OCI-LY3 (cell line): ENCODE measurements around the gene KCNMB1.

ENCODE experiments used
- EZH2phosphoT487 ChIP-seq: fragments of 200-600 bp; shearing (Covaris generic); IDR thresholded peaks from 2 replicates; pipeline ENCODE4 v1.6.1; 2018; ENCODE audit warnings: antibody characterized with exemption, mixed run types, low read depth
- TF ChIP-seq, protein P1 (sequence below): fragments of 200-600, 300-600 bp; sonication (generic); IDR thresholded peaks from 2 replicates; pipeline ENCODE4 v1.5.1; 2014; ENCODE audit warnings: antibody characterized with exemption, low read length, low read depth

DNA sequence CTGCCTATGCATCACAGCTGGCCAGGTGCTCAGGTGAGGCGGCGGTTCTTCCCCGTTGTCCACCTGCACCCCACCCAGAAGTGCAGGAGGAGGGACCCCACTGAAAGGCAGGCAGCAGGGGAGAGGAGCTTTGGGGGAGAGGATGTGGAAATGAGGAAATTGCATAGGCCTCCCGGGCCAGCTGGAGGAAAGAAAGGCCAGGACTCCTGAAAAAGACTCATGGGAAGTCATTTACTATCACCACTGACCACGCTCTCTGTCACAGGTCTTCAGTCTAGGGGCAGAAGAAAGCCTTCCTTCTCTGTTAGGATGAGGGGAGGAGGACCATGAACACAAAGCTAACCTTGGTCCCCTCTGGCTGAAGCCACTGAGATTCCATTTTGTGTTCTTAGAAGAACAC is 28.1 kb downstream of the KCNMB1 start:
- TF ChIP-seq, protein P1, sequence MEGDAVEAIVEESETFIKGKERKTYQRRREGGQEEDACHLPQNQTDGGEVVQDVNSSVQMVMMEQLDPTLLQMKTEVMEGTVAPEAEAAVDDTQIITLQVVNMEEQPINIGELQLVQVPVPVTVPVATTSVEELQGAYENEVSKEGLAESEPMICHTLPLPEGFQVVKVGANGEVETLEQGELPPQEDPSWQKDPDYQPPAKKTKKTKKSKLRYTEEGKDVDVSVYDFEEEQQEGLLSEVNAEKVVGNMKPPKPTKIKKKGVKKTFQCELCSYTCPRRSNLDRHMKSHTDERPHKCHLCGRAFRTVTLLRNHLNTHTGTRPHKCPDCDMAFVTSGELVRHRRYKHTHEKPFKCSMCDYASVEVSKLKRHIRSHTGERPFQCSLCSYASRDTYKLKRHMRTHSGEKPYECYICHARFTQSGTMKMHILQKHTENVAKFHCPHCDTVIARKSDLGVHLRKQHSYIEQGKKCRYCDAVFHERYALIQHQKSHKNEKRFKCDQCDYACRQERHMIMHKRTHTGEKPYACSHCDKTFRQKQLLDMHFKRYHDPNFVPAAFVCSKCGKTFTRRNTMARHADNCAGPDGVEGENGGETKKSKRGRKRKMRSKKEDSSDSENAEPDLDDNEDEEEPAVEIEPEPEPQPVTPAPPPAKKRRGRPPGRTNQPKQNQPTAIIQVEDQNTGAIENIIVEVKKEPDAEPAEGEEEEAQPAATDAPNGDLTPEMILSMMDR, result no peak
- TF ChIP-seq EZH2phosphoT487, result no peak
